ENCODE data around the gene NDUFB2.
"Not testable (repeated sequence)": the region's sequence is repeated elsewhere in the genome, so short reads cannot be mapped to it uniquely, and the experiment has no call there.

The NDUFB2 gene

DNA sequence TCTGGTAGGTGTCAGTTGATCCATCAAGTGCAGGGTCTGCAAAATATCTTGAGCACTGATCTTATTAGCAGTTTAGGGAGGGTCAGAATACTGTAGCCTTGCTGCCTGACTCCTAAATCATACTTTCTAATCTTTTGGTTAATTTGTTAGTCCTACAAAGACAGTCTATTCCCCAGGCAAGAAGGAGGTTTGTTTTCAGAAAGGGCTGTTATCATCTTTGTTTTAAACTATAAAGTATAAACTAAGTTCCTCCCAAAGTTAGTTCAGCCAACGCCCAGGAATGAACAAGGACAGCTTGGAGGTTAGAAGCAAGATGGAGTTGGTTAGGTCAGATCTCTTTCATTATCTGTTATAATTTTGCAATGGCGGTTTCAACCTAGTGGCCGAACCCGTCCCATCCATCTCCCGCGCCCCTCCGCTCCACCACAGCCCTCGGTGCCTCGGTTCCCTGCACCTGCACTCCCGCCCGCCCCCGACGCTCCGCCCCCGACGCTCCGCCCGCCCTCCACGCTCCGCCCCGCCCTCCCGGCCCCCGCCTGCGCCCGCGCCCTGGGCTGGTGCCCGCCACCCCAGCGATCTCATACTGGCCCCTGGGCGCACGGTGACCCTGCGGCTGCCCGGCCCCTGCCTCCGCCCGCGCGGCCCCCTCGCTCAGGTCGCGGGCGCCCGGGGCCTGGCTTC, 24.0 kb upstream of the NDUFB2 start, which contains the start of gene ADCK2:
Gene ADCK2, plus strand, starts transcription at position 564 of the 681 bp plus-strand sequence. CDS start 386 bp downstream, outside the sequence.
- DNase-seq (ENCODE audit: low read depth): peak; percentile 24

GRCh38 chr7:140673063-140673773, 23.3 kb upstream of the NDUFB2 start:
- peak; percentile 15 for DNase-seq (ENCODE audit: low read depth)

GRCh38 chr7:140673774-140674155, 22.7 kb upstream of the NDUFB2 start:
- DNase-seq (ENCODE audit: low read depth): no peak

GRCh38 chr7:140674356-140674800, 22.1 kb upstream of the NDUFB2 start:
- DNase-seq (ENCODE audit: low read depth): no peak

DNA sequence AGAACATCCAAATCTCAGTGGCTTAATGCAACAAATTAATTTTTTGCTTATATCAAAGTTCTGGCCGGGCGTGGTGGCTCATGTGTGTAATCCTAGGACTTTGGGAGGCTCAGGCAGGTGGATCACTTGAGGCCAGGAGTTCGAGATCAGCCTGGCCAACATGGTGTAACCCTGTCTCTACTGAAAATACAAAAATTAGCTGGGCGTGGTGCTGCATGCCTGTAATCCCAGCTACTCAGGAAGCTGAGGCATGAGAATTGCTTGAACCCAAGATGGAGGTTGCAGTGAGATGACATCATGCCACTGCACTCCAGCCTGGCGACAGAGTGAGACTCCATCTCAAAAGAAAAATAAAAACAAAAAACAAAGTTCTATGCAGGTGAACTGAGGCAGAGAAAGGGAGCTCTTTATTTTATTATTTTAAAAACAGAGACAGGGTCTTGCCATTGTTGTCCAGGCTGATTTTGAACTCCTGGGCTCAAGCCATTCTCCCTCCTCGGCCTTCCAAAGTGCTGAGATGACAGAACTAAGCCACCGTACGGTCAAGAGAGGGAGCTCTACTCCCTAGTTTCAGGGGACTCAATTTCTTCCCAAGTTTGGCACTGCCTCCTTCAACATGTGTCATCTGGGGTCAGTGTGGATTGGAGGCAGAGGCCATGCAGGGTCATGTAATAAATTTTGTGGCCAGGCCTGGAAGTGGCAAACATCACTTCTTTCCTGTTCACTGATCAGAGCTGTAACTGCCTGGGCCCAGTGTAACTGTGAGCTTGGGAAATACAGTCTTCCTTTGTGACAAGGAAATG, 21.4 kb upstream of the NDUFB2 start:
- DNase-seq (ENCODE audit: low read depth): no peak

DNA sequence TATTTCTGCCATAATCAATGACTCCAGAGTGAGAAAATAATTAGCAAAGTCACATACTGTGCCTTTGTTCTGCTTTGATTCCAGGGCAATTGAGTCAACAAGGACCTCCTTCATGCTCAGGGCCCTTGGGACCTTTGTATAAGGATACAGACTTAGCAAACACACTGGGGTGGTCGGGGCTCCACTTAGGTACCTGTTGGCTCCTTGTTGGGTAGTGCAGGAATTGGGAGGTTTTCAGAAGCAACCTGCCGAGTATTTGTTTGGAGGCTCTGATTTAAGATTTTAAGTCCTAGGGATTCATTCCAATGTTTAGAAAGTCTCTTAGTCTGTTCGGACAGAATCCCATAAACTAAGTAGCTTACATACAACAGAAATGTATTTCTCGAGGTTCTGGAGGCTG, 20.8 kb upstream of the NDUFB2 start:
- no peak for DNase-seq (ENCODE audit: low read depth)

- no peak for DNase-seq (ENCODE audit: low read depth)
Observed at GRCh38 chr7:140676306-140676705, 20.2 kb upstream of the NDUFB2 start.

- not testable (repeated sequence) for DNase-seq (ENCODE audit: low read depth)
Observed at GRCh38 chr7:140676956-140677355, 19.6 kb upstream of the NDUFB2 start.

GRCh38 chr7:140677496-140677895, 19.0 kb upstream of the NDUFB2 start:
- DNase-seq (ENCODE audit: low read depth): no peak

- DNase-seq (ENCODE audit: low read depth): no peak
Observed at GRCh38 chr7:140678081-140678815, 18.3 kb upstream of the NDUFB2 start.

GRCh38 chr7:140678816-140679130, 17.7 kb upstream of the NDUFB2 start:
- no peak for DNase-seq (ENCODE audit: low read depth)

DNA sequence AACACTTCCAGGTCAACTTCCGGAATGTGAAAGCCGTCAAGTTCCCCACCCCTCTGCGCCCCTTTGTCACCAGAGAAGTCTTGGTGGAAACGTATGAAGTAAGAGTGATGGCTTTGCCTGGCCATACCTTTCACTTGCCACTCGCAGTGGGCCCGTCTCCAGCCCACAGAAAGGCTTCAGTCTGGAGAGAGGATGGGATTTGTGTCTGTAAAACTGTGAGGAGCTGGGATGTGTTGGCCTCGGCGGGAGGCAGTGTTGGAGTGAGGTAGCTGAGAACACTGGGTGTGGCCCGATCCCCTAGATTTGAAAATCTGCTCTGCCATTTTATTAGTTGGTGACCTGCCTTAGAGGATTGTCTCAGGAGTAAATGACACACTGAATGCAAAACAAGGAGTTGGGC, 17.3 kb upstream of the NDUFB2 start:
- DNase-seq (ENCODE audit: low read depth): no peak

DNA sequence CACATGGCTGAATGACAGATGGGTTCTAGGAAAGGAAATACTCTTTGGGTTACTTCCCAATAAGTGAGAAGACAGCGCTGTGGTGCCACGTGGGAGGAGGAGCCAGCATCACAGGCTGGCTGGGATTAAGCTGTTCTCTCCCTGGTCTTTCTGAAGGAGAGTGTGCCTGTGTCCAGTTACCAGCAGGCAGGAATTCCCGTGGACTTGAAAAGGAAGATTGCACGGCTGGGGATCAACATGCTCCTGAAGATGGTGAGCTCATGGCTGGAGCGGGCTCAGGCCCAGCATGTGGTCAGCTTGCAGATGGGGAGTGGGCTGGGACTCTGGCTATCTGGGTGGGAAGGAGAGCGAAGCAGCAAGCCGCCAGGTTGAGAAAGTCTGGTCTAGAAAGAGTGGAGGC, 15.6 kb upstream of the NDUFB2 start:
- DNase-seq (ENCODE audit: low read depth): no peak

DNA sequence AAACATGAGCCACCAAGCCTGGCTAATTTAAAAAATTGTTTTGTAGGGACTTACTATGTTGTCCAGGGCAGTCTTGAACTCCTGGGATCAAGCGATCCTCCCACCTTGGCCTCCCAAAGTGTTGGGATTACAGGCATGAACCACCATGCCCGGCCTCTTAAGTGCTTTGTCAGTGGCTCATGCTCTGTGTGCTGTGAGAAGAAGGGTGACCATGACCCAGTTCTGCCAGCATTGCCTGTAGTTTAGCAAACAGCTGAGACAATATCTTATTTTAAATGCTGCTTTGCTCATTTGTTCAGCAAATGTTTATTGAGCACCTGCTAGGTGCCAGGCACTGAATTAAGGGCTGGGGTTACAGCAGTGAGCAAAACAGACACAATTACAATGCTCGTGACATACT, 14.7 kb upstream of the NDUFB2 start:
- no peak for DNase-seq (ENCODE audit: low read depth)

- DNase-seq (ENCODE audit: low read depth): no peak
Observed at GRCh38 chr7:140683657-140684056, 12.9 kb upstream of the NDUFB2 start.

DNA sequence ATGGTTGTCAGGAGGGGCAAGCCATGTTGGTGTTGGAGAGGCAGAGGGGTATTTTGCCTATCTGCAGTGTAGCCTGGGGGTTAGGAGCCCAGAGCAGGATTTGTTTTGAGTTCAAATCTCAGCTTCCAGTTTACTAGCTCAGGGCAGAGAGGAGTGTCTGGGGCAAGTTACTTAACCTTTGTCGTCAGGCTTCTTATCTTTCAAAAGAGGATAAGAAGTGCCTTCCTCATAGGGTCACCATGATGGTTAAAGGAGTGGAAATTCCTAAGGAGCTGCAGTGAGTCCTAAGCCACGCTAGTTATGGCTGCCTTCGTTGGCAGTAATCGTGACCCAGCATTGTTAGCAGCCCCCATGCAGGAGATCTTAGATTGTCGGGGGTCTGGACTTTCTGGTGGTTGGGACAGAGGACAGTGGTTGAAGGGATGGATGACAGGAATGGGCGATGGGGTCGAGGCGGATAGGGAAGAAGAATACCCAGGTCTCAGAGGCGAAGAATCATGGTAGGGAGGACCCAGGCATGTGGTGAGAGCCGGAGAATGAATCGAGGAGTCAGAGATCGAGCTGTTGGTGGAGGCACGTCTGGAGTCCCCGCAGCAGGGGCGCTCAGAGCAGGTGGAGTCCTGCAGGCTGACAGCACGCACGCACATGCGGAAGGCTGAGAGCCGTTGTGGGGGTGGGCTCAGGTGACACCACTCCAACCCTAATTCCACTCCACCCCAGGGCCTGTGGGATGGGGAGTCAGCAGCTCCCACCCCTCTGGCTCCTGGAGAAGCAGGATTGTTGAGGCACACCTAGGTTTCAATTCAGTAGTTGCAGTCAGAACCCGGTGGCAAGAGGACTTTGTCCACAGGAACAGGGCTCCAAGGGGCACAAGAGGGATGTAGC, 12.2 kb upstream of the NDUFB2 start:
- DNase-seq (ENCODE audit: low read depth): no peak

DNA sequence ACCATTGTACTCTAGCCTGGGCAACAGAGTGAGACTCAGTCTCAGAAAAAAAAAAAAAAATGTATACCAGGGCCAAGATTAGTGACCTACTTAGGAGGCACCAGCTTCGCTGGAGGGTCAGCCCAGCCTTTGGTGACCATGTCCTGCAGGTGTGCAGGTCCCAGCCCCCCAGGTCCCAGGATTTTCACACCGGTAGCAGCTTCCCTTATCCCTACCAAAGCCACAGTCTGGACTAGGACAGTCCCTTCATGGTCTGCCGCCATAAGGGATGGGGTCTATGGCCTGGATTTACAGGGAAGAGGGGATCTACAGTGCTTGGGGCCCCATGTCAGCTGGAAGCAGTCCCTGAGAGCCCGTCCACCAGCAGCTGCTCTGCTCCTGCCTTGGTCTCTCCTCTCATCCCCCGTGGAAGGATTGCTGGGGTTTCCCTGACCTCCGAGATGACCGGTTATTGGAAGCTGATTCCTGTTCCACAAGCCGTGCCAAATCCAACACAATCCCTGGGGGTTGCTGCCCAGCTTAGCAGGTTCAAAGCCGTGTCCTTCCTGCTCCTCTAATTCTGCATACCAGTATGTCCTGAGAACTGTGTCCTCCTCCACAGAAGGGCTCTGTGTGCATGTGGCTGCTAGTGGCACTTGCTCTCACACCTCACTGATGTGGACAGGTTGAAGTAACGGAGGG, 11.0 kb upstream of the NDUFB2 start:
- no peak for DNase-seq (ENCODE audit: low read depth)

GRCh38 chr7:140686921-140687320, 9.6 kb upstream of the NDUFB2 start:
- DNase-seq (ENCODE audit: low read depth): no peak

GRCh38 chr7:140688341-140688740, 8.2 kb upstream of the NDUFB2 start:
- no peak for DNase-seq (ENCODE audit: low read depth)

All from activated gamma-delta T cell treated with anti-CD3 and anti-CD28 coated beads, Interleukin-2, amount 50 U/mL, for 16 hours (primary cell).